Fibroblast of villous mesenchyme (primary cell): Measurements from ENCODE around the gene TRIM34. TPM values are rescaled to one million over a fixed set of nuclear protein-coding genes. Genes with fewer than 3 reads are reported as not detected.
"Not testable (repeated sequence)": the region's sequence is repeated elsewhere in the genome, so short reads cannot be mapped to it uniquely, and the experiment has no call there.

Experiments used
- DNase-seq: peaks from one replicate; pipeline ENCODE4 v3.0.0-alpha.2; 2010; ENCODE audit warnings: low read depth
- H3K4me3 ChIP-seq: 2 replicates; pipeline ENCODE4 v1.5.1; 2011; ENCODE audit warnings: low read depth, mild to moderate bottlenecking, low read length
- total RNA-seq: library from RNA; depleted of rRNA; stranded (reverse); fragments of >200 nt; gene quantifications from 2 replicates; pipeline ENCODE4 v1.2.3, GENCODE V29; 2012
- TF ChIP-seq, protein P1 (sequence below): IDR thresholded peaks from 2 replicates; pipeline ENCODE4 v1.5.1; 2012; ENCODE audit warnings: low read depth, mild to moderate bottlenecking, low read length; ENCODE audit not compliant: insufficient read depth

The TRIM34 gene
- total RNA-seq, 1 donor = 10.4 TPM

DNA sequence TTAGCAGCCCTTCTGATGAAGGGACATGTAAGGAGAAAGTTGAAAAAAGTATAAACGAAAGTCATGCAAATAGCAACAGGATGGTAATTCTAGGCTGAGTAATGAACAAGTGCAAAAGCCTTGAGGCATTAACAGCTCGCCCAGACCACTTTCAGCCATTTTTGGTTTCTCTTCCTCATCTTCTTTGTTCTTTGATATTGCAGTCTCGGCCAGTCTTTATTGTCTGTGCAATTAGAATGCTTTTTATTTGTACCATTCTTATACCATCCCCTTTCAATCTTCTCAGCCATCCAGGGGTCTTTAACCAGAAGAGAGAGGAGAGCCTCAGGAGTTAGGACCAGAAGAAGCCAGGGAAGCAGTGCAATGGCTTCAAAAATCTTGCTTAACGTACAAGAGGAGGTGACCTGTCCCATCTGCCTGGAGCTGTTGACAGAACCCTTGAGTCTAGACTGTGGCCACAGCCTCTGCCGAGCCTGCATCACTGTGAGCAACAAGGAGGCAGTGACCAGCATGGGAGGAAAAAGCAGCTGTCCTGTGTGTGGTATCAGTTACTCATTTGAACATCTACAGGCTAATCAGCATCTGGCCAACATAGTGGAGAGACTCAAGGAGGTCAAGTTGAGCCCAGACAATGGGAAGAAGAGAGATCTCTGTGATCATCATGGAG lies 7.3 kb downstream of the TRIM34 start:
- DNase-seq = no peak
- H3K4me3 ChIP-seq = no peak overlapping the region
- TF ChIP-seq, protein P1, sequence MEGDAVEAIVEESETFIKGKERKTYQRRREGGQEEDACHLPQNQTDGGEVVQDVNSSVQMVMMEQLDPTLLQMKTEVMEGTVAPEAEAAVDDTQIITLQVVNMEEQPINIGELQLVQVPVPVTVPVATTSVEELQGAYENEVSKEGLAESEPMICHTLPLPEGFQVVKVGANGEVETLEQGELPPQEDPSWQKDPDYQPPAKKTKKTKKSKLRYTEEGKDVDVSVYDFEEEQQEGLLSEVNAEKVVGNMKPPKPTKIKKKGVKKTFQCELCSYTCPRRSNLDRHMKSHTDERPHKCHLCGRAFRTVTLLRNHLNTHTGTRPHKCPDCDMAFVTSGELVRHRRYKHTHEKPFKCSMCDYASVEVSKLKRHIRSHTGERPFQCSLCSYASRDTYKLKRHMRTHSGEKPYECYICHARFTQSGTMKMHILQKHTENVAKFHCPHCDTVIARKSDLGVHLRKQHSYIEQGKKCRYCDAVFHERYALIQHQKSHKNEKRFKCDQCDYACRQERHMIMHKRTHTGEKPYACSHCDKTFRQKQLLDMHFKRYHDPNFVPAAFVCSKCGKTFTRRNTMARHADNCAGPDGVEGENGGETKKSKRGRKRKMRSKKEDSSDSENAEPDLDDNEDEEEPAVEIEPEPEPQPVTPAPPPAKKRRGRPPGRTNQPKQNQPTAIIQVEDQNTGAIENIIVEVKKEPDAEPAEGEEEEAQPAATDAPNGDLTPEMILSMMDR = no peak

DNA sequence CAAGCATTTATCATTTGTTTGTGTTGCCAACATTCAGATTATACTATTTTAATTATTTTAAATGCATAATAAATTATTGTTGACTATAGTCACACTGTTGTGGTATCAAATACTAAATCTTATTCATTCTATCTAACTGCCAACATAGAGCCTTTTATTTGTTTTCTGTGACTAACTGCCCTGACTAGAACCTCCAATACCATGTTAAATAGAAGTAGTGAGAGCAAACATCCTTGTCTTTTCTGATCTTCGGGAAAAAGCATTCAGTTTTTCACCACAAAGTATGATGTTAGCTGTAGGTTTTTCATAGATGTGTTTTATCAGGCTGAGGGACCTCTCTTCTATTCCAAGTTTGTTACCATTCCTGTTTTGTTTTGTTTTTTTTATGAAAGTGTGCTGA lies 15.2 kb downstream of the TRIM34 start:
- DNase-seq = no peak
- H3K4me3 ChIP-seq = no peak overlapping the region
- TF ChIP-seq, protein P1 = no peak

DNA sequence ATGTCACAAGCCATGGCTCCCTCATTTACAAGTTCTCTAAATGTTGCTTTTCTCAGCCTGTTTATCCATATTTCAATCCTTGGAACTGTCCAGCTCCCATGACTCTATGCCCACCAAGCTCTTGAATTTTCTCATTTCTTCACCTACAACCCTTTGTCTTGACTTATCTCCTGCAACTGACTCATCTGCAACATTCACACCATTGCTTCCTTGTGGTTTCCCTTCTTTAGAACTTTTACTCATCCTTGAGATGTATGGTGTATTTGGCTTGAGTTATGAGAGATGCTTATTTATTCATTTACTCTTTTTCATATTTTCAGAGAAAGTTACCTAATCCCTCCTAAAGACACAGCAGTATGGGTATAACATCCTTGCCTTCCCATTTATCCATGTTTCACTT lies 18.8 kb downstream of the TRIM34 start:
- TF ChIP-seq, protein P1 = no peak
- no peak for DNase-seq
- no peak overlapping the region for H3K4me3 ChIP-seq

DNA sequence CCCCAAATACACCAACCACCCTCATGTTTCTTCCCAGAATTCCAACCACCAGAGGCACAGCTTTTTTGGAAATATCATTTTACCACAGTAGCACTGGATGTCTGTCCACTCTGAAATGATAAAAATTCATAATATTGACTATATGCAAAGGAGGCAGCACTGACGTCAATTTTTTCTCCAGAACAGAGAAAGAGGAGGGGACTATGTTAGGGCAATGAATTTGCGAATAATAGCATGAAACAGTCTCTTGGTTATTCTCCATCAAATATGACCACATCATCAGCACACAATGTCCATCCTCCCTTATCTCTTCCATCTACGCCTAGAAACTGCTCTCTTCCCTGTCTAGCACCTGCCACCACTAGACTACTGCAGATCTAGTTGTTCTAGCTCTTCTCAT lies 21.3 kb downstream of the TRIM34 start:
- H3K4me3 ChIP-seq = no peak overlapping the region
- TF ChIP-seq, protein P1 = no peak
- DNase-seq = no peak

DNA sequence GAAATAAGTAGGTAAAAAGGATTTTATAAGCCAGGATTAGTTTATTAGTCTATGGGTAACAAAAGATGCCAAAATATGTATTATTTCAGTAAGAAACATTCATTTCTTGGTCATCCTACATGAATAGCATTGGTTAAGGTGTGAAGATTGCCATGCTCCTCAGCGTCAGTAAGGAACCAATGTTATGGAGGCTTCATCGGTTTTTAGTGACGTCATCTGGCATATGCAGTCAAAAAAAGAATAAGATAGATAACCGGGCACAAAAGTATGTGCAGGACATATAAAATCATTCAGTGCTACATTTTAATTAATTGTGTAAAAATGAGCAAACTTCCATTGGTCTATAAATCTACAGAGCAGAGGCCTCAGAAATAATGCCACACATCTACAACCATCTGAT lies 30.7 kb downstream of the TRIM34 start:
- H3K4me3 ChIP-seq = no peak overlapping the region
- TF ChIP-seq, protein P1 = no peak
- DNase-seq = no peak

DNA sequence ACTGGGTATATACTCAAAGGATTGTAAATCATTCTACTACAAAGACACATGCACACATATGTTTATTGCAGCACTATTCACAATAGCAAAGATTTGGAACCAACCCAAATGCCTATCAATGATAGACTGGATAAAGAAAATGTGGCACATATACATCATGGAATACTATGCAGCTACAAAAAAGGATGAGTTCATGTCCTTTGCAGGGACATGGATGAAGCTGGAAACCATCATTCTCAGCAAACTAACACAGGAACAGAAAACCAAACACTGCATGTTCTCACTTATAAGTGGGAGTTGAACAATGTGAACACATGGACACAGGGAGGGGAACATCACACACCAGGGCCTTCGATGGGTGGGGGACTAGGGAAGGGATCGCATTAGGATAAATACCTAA lies 32.2 kb downstream of the TRIM34 start:
- not testable (repeated sequence) for H3K4me3 ChIP-seq

DNA sequence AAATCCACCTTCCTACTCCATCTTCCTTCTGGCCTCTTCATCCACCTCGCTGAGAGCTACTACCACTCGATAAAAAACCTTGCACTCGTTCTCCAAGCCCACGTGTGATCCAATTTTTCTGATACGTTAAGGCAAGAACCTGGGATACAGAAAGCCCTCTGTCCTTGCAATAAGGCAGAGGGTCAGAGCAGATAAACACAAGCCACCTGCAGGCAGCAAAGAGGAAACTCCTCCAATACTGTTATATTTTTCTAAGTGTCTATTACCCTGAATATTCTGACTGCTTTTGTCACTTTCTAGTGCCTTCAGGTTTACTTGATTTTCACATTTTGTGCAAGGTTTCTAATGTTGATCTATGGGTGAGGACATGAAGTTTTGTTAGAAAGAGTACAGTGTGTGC lies 33.5 kb downstream of the TRIM34 start:
- TF ChIP-seq, protein P1 = no peak
- H3K4me3 ChIP-seq = no peak overlapping the region
- no peak for DNase-seq

More for the DNA sequence above, 32.2 kb downstream of the TRIM34 start:
- DNase-seq = not testable (repeated sequence)
